Measurements from ENCODE around the gene SNX10. TPM values are rescaled to one million over a fixed set of nuclear protein-coding genes. Genes with fewer than 3 reads are reported as not detected.

The SNX10 gene
- total RNA-seq, 2 donors from 2014 or later, result 9.8 to 12.4 TPM

GRCh38 chr7:26331113-26331512, 39.5 kb downstream of the SNX10 start:
- DNase-seq, result no peak
- ATAC-seq, result no peak
- H3K4me1 Mint-ChIP-seq, result peaks cover 38% of the 10 kb centered on the region
- H3K27ac Mint-ChIP-seq, result no peak overlapping the region
- peaks cover 11% of the 10 kb centered on the region for H3K36me3 Mint-ChIP-seq (ENCODE audit: low read depth)
- H3K4me3 Mint-ChIP-seq, result no peak overlapping the region
- H3K27me3 Mint-ChIP-seq, result no peaks in the 10 kb centered on the region
- H3K9me3 ChIP-seq (ENCODE audit: control insufficient read depth, low read length, poor library complexity, severe bottlenecking), result no peaks in the 10 kb centered on the region

GRCh38 chr7:26331789-26332188, 40.1 kb downstream of the SNX10 start:
- ATAC-seq (no peak), DNase-seq (no peak)
- Mint-ChIP-seq H3K27ac (no peak overlapping the region), H3K27me3 (no peaks in the 10 kb centered on the region), H3K4me1 (peaks cover 38% of the 10 kb centered on the region), H3K36me3 (ENCODE audit: low read depth) (peaks cover 11% of the 10 kb centered on the region), H3K4me3 (no peak overlapping the region)
- H3K9me3 ChIP-seq (ENCODE audit: control insufficient read depth, low read length, poor library complexity, severe bottlenecking), result no peaks in the 10 kb centered on the region

- Mint-ChIP-seq H3K27me3 (no peaks in the 10 kb centered on the region), H3K4me1 (peaks cover 42% of the 10 kb centered on the region), H3K36me3 (ENCODE audit: low read depth) (peaks cover 11% of the 10 kb centered on the region), H3K4me3 (no peak overlapping the region), H3K27ac (no peak overlapping the region)
- ATAC-seq, result no peak
- DNase-seq, result no peak
- H3K9me3 ChIP-seq (ENCODE audit: control insufficient read depth, low read length, poor library complexity, severe bottlenecking), result no peaks in the 10 kb centered on the region
Measured at GRCh38 chr7:26332698-26333097, 41.0 kb downstream of the SNX10 start.

- DNase-seq, result no peak
- peak overlapping the region; percentile 34 for H3K27ac Mint-ChIP-seq
Measured at GRCh38 chr7:26334166-26334859, 42.7 kb downstream of the SNX10 start.

GRCh38 chr7:26337232-26337865, 45.7 kb downstream of the SNX10 start:
- H3K36me3 Mint-ChIP-seq (ENCODE audit: low read depth), result peaks cover 3% of the 10 kb centered on the region
- no peak for ATAC-seq
- H3K4me1 Mint-ChIP-seq, result peaks cover 21% of the 10 kb centered on the region
- H3K4me3 Mint-ChIP-seq, result no peak overlapping the region
- H3K9me3 ChIP-seq (ENCODE audit: control insufficient read depth, low read length, poor library complexity, severe bottlenecking), result no peaks in the 10 kb centered on the region
- H3K27ac Mint-ChIP-seq, result no peak overlapping the region
- H3K27me3 Mint-ChIP-seq, result no peaks in the 10 kb centered on the region
- no peak for DNase-seq

More at GRCh38 chr7:26334166-26334859, 42.7 kb downstream of the SNX10 start:
- no peaks in the 10 kb centered on the region for H3K27me3 Mint-ChIP-seq
- peaks cover 5% of the 10 kb centered on the region for H3K36me3 Mint-ChIP-seq (ENCODE audit: low read depth)
- H3K9me3 ChIP-seq (ENCODE audit: control insufficient read depth, low read length, poor library complexity, severe bottlenecking), result no peaks in the 10 kb centered on the region
- no peak overlapping the region for H3K4me3 Mint-ChIP-seq
- peaks cover 32% of the 10 kb centered on the region for H3K4me1 Mint-ChIP-seq
- no peak for ATAC-seq

- Mint-ChIP-seq H3K36me3 (ENCODE audit: low read depth) (peaks cover 2% of the 10 kb centered on the region), H3K4me1 (peaks cover 12% of the 10 kb centered on the region), H3K27me3 (no peaks in the 10 kb centered on the region), H3K4me3 (no peak overlapping the region), H3K27ac (no peak overlapping the region)
- ATAC-seq (no peak), DNase-seq (no peak)
- no peaks in the 10 kb centered on the region for H3K9me3 ChIP-seq (ENCODE audit: control insufficient read depth, low read length, poor library complexity, severe bottlenecking)
Measured at GRCh38 chr7:26340476-26341018, 48.9 kb downstream of the SNX10 start.

- H3K36me3 Mint-ChIP-seq (ENCODE audit: low read depth), result peaks cover 7% of the 10 kb centered on the region
- no peak for DNase-seq
- no peaks in the 10 kb centered on the region for H3K9me3 ChIP-seq (ENCODE audit: control insufficient read depth, low read length, poor library complexity, severe bottlenecking)
- no peaks in the 10 kb centered on the region for H3K27me3 Mint-ChIP-seq
- no peak overlapping the region for H3K27ac Mint-ChIP-seq
- ATAC-seq, result no peak
- H3K4me3 Mint-ChIP-seq, result no peak overlapping the region
- peaks cover 8% of the 10 kb centered on the region for H3K4me1 Mint-ChIP-seq
Measured at GRCh38 chr7:26343320-26343832, 51.7 kb downstream of the SNX10 start.

GRCh38 chr7:26343837-26344236, 52.2 kb downstream of the SNX10 start:
- Mint-ChIP-seq H3K27me3 (no peaks in the 10 kb centered on the region), H3K36me3 (ENCODE audit: low read depth) (peaks cover 7% of the 10 kb centered on the region), H3K4me1 (peaks cover 8% of the 10 kb centered on the region), H3K4me3 (no peak overlapping the region), H3K27ac (no peak overlapping the region)
- DNase-seq (no peak), ATAC-seq (no peak)
- no peaks in the 10 kb centered on the region for H3K9me3 ChIP-seq (ENCODE audit: control insufficient read depth, low read length, poor library complexity, severe bottlenecking)

GRCh38 chr7:26345202-26345601, 53.5 kb downstream of the SNX10 start:
- H3K9me3 ChIP-seq (ENCODE audit: control insufficient read depth, low read length, poor library complexity, severe bottlenecking), result no peaks in the 10 kb centered on the region
- Mint-ChIP-seq H3K27ac (no peak overlapping the region), H3K36me3 (ENCODE audit: low read depth) (peaks cover 7% of the 10 kb centered on the region), H3K4me1 (peaks cover 11% of the 10 kb centered on the region), H3K4me3 (no peak overlapping the region), H3K27me3 (no peaks in the 10 kb centered on the region)
- DNase-seq (no peak), ATAC-seq (no peak)

- DNase-seq (no peak), ATAC-seq (no peak)
- H3K4me3 Mint-ChIP-seq, result no peak overlapping the region
- no peaks in the 10 kb centered on the region for H3K27me3 Mint-ChIP-seq
- peaks cover 7% of the 10 kb centered on the region for H3K36me3 Mint-ChIP-seq (ENCODE audit: low read depth)
- H3K4me1 Mint-ChIP-seq, result peaks cover 10% of the 10 kb centered on the region
- no peaks in the 10 kb centered on the region for H3K9me3 ChIP-seq (ENCODE audit: control insufficient read depth, low read length, poor library complexity, severe bottlenecking)
- no peak overlapping the region for H3K27ac Mint-ChIP-seq
Measured at GRCh38 chr7:26345837-26346236, 54.2 kb downstream of the SNX10 start.

GRCh38 chr7:26346611-26347203, 55.0 kb downstream of the SNX10 start:
- Mint-ChIP-seq H3K36me3 (ENCODE audit: low read depth) (peaks cover 7% of the 10 kb centered on the region), H3K27me3 (no peaks in the 10 kb centered on the region), H3K27ac (no peak overlapping the region), H3K4me1 (peaks cover 10% of the 10 kb centered on the region), H3K4me3 (no peak overlapping the region)
- no peaks in the 10 kb centered on the region for H3K9me3 ChIP-seq (ENCODE audit: control insufficient read depth, low read length, poor library complexity, severe bottlenecking)
- ATAC-seq (no peak), DNase-seq (no peak)

- no peak for DNase-seq
- Mint-ChIP-seq H3K27me3 (no peaks in the 10 kb centered on the region), H3K4me3 (no peak overlapping the region), H3K36me3 (ENCODE audit: low read depth) (peaks cover 7% of the 10 kb centered on the region), H3K27ac (no peak overlapping the region), H3K4me1 (peaks cover 10% of the 10 kb centered on the region)
- no peaks in the 10 kb centered on the region for H3K9me3 ChIP-seq (ENCODE audit: control insufficient read depth, low read length, poor library complexity, severe bottlenecking)
- no peak for ATAC-seq
Measured at GRCh38 chr7:26348234-26348851, 56.7 kb downstream of the SNX10 start.
